GM18909 (cell line): ENCODE results near the gene SPACA7.

ENCODE experiments used
- ATAC-seq: cut with Tn5 transposase; IDR thresholded peaks from one replicate; pipeline ENCODE4 v1.9.1; 2021; ENCODE audit warnings: mild to moderate bottlenecking; ENCODE audit not compliant: unreplicated experiment, poor library complexity

The SPACA7 gene, protein sequence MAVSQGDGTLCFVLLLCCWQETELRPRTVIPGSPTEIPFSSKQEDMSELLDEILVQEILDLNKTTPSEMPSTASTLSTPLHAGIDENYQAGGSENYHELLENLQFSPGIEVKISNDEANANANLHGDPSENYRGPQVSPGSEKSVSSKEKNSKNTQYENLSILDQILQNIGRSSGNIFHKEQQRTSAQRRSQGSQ

DNA sequence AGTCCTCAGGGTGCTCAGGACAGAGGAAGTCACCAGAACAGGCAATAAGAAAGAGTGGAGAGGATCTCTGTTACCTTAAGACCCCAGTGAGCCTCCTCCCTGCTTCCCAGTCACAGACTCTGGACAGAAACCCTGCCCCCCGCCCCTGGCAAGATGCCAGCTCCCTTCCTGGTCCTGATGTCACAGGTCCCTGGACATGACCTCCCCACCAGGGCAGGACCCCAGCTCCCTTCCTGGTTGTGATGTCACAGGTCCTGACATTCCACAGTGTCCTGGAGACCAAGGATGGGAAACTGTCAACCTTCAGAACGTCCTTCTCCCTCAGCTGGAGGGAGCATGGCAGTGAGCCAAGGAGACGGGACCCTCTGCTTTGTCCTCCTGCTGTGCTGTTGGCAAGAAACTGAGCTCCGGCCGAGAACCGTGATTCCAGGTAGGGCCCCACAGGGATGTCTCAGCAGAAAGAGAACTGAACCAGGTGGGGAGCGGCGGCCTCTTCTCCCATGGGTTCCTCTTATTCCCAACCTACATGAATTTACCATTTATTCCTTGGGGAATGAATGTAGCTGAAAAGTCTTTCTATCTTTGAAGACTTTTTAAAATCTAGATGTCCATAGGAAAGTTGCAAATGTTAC is at the start of gene SPACA7:
Gene SPACA7 (plus strand): TSS at position 306 of the 632 bp plus-strand sequence. CDS start 31 bp downstream, at position 337.
- no peak for ATAC-seq

GRCh38 chr13:112326821-112327370 is 49.3 kb upstream of the SPACA7 start:
- no peak for ATAC-seq

DNA sequence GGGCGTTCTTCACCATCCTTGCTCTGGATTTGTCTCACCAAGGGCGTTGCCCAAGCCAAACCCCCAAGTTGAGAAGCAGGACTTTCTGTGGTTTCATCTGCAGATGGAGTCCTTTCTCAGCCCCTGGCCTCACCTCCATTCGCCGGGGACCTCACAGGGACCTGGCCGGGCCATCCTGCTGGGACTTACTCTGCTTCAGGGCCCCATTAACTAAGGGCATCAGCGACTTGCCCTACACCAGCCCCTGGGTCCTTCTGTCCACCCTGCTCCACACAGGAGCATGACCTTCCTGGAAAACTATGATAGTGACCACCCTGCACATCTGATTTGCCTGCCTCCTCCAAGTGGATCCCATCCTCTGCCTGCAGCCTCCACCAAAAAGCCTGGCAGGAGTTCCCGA is 47.2 kb upstream of the SPACA7 start:
- no peak for ATAC-seq

DNA sequence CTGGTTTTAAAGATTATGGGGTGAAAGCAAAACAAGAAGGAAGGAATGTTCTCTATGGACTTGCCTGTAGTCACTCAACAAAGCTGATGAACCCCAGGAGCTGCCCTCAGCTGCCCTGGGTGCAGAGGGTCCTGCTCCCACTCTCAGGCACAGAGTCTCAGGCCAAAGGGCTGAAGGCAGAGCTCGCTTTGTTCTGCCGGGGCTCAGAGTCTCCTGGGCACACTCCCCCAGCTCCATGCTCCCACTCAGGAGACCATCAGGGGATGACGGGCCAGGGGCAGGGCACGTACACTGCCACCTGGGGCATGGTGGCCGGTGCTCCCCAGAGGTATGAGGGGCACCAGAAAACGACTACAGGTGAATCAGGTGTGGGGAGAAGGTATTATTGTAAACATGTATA is 46.8 kb upstream of the SPACA7 start:
- no peak for ATAC-seq

DNA sequence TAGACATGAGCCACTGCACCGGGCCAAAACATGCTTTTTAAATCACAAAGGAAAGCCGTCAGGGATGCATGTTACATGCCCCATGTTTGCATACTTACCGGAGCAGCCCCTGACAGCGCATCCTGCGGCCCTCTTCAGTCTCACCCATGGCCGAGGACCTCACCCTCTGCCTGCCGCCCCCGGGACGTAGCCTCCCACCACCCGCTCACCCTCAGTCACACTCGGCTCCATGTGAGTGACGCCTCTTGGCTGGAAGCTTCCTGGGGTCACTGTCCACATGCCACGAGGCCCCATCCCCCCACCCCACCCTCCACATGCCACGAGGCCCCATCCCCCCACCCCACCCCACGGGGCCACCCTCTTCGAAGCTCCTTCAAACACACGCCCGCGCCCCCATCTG is 46.1 kb upstream of the SPACA7 start:
- ATAC-seq: no peak

DNA sequence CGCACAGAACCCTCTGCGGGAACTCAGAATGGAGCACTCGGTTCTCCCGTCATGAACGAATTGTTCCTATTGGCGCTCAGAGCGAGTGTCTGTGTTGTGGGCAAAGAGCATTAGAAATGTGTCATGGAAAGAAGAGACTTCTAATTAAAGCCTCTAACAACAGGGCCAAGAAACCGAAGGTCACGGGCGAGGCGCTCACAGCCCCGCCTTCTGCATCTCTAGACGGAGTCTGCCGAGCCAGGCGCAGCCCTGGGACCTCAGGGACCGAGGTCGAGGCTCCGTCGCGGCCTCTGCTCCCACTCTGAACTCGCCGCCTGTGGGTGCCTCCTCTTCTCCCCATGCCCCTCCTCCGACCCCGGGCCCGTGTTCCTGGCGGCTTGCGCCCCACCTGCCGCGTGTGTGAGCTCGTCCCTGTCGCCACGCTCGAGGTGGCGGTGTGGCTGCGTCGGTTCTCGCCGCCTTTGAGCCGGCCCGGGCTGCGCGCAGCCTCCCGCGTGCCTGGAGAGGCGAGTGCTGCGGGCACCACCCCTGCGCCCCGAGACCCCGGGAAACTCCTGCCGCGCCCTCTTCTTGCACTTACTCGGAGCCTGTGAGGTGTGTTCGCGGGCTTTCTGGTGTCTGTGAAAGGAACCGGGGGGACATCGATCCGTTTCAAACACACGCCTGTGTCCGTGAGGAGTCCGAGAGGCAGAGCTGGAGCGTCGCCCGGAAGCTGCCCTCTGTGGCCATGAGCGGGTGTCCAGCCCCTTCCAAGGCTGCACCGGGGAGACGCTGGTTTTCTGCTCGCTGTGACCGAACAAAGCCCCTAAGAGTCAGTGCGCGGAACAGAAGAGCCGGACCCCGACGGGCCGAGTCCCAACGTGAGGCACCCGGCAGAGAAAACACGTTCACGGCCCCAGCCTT is 45.4 kb upstream of the SPACA7 start:
- no peak for ATAC-seq

DNA sequence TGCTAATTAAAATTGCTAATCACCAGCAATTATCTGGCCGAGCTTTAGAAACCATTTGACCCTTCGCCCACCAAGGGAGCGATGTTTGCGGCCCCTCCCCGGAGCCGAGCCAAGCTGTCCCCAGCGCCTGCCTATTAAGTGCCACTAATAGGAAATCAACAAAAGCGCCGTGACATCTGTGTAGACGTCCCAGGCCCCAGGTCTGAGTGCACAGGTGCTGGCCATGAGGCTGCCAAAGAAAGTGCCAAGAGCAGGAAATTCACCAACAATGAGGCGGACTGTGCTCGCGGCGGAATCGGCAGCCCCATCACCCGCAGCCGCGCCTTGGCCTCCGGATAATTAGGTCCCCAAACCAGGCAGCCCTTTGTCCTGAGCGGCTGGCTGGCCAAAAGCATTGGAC is 44.5 kb upstream of the SPACA7 start:
- no peak for ATAC-seq

DNA sequence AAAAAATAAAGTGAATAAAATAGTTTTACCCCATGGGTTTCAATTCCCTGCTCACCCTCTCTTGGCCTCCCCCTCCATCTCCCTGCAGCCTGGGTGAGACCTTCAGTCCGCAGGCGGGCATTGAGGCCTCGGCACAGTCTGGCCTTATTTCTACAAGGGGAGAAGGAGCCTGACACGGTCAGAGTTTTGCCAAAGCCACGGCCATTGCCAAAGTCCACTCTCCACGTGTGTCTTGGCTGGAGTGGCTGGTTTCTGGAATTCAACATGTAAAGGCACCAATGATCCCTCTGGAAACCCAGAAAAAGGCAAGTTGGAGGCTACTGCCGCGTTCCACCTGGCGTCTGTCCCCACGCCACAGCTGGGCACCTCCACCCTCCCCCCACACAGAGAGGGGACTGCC is 43.4 kb upstream of the SPACA7 start:
- ATAC-seq: no peak

GRCh38 chr13:112333756-112334543 is 42.2 kb upstream of the SPACA7 start:
- no peak for ATAC-seq

DNA sequence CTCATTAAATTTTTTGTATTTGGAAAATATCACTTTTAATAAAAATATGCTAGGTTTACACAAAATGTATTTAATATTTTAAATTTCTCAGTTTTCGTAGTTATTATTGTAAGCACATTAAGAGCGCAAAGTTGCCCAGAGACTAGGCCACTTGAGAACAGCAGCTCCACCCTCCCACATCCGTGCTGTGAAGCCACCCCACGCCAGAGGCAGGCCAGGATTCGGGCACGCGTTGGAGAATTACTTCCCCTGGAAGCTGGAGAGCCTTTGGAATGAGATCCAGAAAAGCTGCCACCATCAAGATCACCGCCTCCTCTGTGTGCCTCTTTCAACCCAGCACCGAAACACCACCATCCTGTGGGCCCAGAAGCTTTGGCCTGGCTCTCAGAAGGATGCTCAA is 41.0 kb upstream of the SPACA7 start:
- ATAC-seq: no peak

DNA sequence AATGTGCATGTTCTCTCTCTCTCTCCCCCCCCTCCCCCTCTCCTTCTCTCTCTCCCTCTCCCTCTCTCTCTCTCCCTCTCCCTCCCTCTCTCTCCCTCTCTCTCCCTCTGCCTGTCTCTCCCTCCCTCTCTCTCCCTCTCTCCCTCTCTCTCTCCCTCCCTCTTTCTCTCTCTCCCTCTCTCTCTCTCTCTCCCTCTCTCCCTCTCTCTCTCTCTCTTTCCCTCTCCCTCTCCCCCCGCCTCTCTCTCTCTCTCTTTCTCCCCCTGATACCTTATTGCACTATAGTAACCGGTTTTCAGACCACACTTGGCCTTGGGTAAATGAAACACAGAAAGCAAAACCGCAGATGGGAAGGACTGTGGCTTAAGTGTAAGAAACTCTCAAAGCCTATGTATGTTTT is 34.7 kb upstream of the SPACA7 start:
- ATAC-seq: no peak

GRCh38 chr13:112341976-112342735 is 34.0 kb upstream of the SPACA7 start:
- no peak for ATAC-seq

DNA sequence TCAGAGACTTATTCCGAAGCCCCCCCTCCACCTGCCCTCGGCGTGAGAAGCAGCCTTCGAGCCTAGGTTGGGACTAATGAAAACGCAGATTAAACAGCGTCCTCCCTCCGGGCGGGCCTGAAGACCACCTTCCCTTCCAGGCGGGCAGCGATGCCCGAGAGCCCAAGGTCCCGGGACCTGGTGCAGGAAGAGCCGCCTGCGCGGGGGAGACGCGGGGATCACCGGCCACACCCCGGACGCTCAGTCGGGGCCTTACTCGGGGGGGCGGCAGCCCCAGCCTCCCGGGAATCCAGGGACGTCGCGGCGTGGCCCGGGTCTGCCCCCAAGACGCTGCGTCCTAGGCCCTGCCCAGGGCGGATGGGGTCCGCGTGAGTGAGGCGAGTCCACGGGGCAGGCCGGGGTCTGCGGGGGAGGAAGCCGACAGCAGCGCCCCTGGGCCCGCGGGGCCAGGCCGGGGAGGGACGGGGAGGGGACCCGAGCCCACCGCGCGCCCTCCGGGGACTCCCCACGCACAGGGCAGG is 33.3 kb upstream of the SPACA7 start:
- ATAC-seq: no peak

DNA sequence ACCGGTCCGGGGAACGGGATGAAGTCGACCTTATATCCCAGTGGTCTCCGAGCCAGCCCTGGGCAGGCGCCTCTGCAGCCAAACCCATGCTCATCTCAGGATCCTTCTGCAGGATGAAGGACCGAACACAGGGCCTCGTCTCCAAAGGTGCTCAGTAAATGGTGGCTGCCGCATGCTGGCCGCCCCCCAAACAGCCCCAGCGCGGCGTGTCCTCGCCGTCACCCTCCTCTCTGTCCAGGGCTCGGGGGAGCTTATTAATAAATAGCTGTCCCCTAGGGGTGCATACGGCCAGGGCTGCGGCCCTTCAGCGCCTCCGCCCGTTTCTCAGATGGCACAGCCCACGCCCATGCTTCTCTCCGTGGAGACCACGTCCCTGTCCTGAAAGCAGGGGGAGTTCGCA is 32.6 kb upstream of the SPACA7 start:
- no peak for ATAC-seq

DNA sequence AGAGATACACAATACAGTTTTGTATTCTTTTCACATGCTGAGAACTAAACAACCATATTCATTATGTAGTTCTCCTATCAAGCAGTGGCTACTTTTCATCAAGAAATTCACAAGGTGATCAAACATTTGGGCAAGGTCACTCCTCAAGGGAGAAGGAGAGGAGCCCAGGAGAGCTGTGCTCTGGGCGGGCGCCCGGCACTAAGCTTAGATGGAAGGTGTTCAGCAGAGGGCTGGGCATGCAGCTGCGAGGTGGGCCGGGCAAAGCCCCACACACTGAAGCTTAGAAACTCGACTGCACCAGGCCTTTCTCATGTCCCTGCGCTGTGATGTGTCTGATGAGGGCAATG is 30.4 kb upstream of the SPACA7 start:
- ATAC-seq: no peak

DNA sequence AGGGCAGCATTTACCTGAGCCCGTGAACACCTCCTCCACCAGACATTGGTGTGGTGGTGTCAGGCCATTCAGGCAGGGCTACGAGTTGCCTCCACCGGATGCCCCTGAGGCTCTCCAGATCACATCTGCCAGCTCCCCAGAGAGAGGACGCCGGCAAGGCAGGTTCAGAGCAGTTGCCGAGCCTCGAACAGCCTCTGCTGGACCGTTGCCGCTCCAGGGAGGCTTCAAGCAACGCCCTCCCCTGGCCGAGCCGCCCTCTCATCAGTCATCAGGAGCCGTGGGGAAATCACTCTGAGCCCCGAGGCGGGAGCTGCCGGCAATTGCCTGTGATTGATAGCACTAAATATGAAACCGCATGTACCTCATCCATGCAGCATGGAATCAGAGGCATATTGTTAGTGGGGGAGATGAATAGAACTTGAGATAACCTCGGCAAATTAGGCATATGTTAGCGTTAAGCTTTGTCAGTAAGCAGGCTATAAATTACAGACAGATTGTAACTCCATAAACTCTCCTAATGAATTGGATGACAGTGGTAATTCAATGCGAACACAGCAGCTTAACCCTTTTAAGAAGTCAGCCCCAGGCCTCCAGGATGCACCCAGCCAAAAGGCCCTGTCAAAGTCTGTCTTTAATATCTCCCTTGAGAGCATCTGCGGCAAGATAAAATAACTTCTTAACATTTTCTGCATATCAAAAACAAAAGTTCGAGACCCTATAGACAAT is 29.8 kb upstream of the SPACA7 start:
- no peak for ATAC-seq

DNA sequence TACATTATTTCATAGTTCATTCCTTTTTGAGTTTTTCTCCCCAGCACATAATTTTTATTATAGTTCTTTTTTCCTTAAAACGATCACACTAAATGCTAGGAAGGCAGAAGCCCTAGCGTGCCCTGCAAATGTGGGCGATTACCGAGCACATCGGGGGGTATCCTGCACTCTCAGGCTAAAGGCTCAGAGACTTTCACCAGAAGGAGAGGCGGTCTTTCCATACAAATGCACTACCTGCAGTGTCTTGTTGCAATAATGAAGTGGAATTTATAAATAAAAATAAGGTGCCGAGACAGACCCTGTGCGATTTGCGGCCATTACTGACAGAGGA is 29.3 kb upstream of the SPACA7 start:
- no peak for ATAC-seq

- no peak for ATAC-seq
Observed at GRCh38 chr13:112347986-112348385, 28.2 kb upstream of the SPACA7 start.
